CD4-positive, alpha-beta memory T cell (primary cell): ENCODE measurements around the gene IGSF8. TPM values are rescaled to one million over a fixed set of nuclear protein-coding genes. Genes with fewer than 3 reads are reported as not detected.

ENCODE experiments used
- CTCF ChIA-PET: fragments of 350-600 bp; sonication (Branson Sonifier 250); formaldehyde crosslinking; loops from one replicate; lab custom pipeline; 2021; ENCODE audit warnings: inconsistent platforms; ENCODE audit not compliant: partially characterized antibody; lab: Charles Lee
- POLR2A ChIA-PET: fragments of 350-600 bp; sonication (Branson Sonifier 250); formaldehyde crosslinking; loops from one replicate; lab custom pipeline; 2021; ENCODE audit not compliant: partially characterized antibody; lab: Charles Lee
- DNase-seq, 5 donors: peaks; one replicate each; pipeline versions ENCODE4 v3.0.0 to v3.0.0-alpha.2; 2020 to 2022; ENCODE audit warnings: mixed read lengths in 1 of 5
- H3K27ac ChIP-seq: one replicate; pipeline ENCODE4 v1.7.0; 2013; ENCODE audit warnings: low read depth, low read length
- H3K27me3 ChIP-seq: 2 replicates; pipeline ENCODE4 v1.7.0; 2013; ENCODE audit warnings: mild to moderate bottlenecking, low read length, moderate library complexity; ENCODE audit not compliant: insufficient read depth
- H3K36me3 ChIP-seq: 2 replicates; pipeline ENCODE4 v1.7.0; 2013; ENCODE audit warnings: mild to moderate bottlenecking, low read length, moderate library complexity; ENCODE audit not compliant: insufficient read depth
- H3K4me1 ChIP-seq: 2 replicates; pipeline ENCODE4 v1.7.0; 2013; ENCODE audit warnings: mild to moderate bottlenecking, low read length, moderate library complexity; ENCODE audit not compliant: insufficient read depth
- H3K4me3 ChIP-seq, 2 donors: one replicate each; pipeline ENCODE4 v1.7.0; 2013; ENCODE audit warnings: low read length in 2 of 2, mild to moderate bottlenecking in 1 of 2
- H3K9me3 ChIP-seq, 2 donors: one replicate each; pipeline ENCODE4 v1.7.0; 2013; ENCODE audit warnings: low read length in 2 of 2, control low read depth in 1 of 2; ENCODE audit not compliant: control insufficient read depth in 1 of 2
- H3K27ac Mint-ChIP-seq, 7 donors: one replicate each; pipeline ENCODE4 v1.8.0; 2020 to 2021; ENCODE audit warnings: mixed read lengths in 7 of 7, mild to moderate bottlenecking in 6 of 7, inconsistent platforms in 3 of 7, moderate library complexity in 3 of 7
- H3K27me3 Mint-ChIP-seq, 2 donors: one replicate each; pipeline ENCODE4 v1.8.0; 2020 to 2021; ENCODE audit warnings: mixed read lengths in 2 of 2
- H3K36me3 Mint-ChIP-seq, 2 donors: one replicate each; pipeline ENCODE4 v1.8.0; 2020 to 2021; ENCODE audit warnings: mixed read lengths in 2 of 2, inconsistent platforms in 1 of 2, mild to moderate bottlenecking in 1 of 2
- H3K4me1 Mint-ChIP-seq, 4 donors: one replicate each; pipeline ENCODE4 v1.8.0; 2020 to 2021; ENCODE audit warnings: mixed read lengths in 4 of 4, mild to moderate bottlenecking in 1 of 4
- H3K4me3 Mint-ChIP-seq, 8 donors: one replicate each; pipeline ENCODE4 v1.8.0; 2020 to 2021; ENCODE audit warnings: mixed read lengths in 8 of 8, mild to moderate bottlenecking in 7 of 8, moderate library complexity in 6 of 8, inconsistent platforms in 3 of 8
- H3K9me3 Mint-ChIP-seq, 8 donors: one replicate each; pipeline ENCODE4 v1.8.0; 2020 to 2021; ENCODE audit warnings: mixed read lengths in 8 of 8, mild to moderate bottlenecking in 5 of 8, inconsistent platforms in 3 of 8, moderate library complexity in 1 of 8
- intact Hi-C: fragments of 100-400 bp; cut with micrococcal nuclease; formaldehyde crosslinking; loops from one replicate; pipeline ENCODE4 v1.15.1; 2023
- polyA plus RNA-seq, 2 donors: library from polyadenylated mRNA; unstranded; fragments of 300-500 nt; fragmentation: Illumina TruSeq; gene quantifications; one replicate each; pipeline ENCODE4 v1.2.3, GENCODE V29; 2021
- total RNA-seq, 2 experiments: library from RNA; stranded (reverse); gene quantifications; one replicate each; pipeline ENCODE4 v1.2.3, GENCODE V29; 2021

Gene IGSF8
- total and polyA plus RNA-seq, 4 experiments from 2014 or later = 36.8 to 51.2 (median 47.9) TPM

DNA sequence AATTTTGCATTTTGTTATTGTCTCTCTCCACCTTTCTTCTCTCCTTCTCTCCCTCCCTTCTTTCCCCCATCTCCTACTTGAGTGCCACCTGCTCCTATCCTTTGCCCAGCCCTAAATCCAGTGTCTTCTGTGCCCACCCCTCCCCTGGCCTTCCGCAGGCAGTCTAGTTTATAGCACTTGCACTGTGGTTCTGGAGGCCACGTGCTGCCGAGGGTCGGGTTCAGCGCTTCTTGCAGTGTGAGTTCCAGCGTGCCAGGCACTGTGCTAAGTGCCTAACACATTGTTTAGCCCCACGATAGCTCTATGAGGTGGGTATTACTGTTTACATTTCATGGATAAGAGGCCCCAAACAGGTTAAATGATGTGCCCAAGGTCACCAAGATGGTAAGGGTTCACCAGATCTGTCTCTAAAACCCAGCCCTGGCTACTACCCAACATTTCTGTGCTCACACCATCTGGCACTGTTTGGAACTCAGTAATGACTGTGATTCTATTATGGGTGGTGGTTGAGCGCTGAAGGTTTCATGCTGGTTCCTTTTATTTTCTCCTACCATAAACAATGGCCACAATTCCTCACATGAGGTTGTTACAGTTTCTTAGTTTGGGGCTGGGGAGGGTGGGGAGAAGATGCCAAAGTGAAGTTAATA, 38.9 kb upstream of the IGSF8 start:
- no peak for DNase-seq
- Histone ChIP-seq H3K27ac (no peak overlapping the region), H3K4me1 (no peaks in the 10 kb centered on the region), H3K9me3 (no peaks in the 10 kb centered on the region), H3K27me3 (no peaks in the 10 kb centered on the region), H3K4me3 (no peak overlapping the region), H3K36me3 (no peaks in the 10 kb centered on the region)
- H3K27me3 Mint-ChIP-seq = peaks cover 6 to 19% of the 10 kb centered on the region in 2 donors
- H3K4me1 Mint-ChIP-seq = no peaks in the 10 kb centered on the region
- H3K9me3 Mint-ChIP-seq = no peaks in the 10 kb centered on the region
- ChIA-PET CTCF (interaction anchor here (0.6 kb wide), 1 partner anchor 857 kb away, joined by 4 read pairs; no protein-coding TSS in a partner anchor), POLR2A (no interaction called here)
- no peaks in the 10 kb centered on the region for H3K36me3 Mint-ChIP-seq
- intact Hi-C loops = no loop called here
- H3K4me3 Mint-ChIP-seq = no peak overlapping the region
- H3K27ac Mint-ChIP-seq = no peak overlapping the region

GRCh38 chr1:160136926-160137200, 38.4 kb upstream of the IGSF8 start:
- Mint-ChIP-seq H3K36me3 (no peaks in the 10 kb centered on the region), H3K27me3 (peaks cover 6 to 19% of the 10 kb centered on the region in 2 donors), H3K9me3 (no peaks in the 10 kb centered on the region), H3K27ac (no peak overlapping the region), H3K4me3 (no peak overlapping the region), H3K4me1 (no peaks in the 10 kb centered on the region)
- Histone ChIP-seq H3K9me3 (no peaks in the 10 kb centered on the region), H3K27ac (no peak overlapping the region), H3K36me3 (no peaks in the 10 kb centered on the region), H3K4me1 (no peaks in the 10 kb centered on the region), H3K4me3 (no peak overlapping the region), H3K27me3 (no peaks in the 10 kb centered on the region)
- intact Hi-C loops = no loop called here
- POLR2A ChIA-PET = no interaction called here
- DNase-seq = no peak
- CTCF ChIA-PET = interaction anchor here (0.6 kb wide), 1 partner anchor 857 kb away, joined by 4 read pairs; no protein-coding TSS in a partner anchor

- Histone ChIP-seq H3K36me3 (no peaks in the 10 kb centered on the region), H3K4me3 (no peak overlapping the region), H3K4me1 (no peaks in the 10 kb centered on the region), H3K27me3 (no peaks in the 10 kb centered on the region), H3K9me3 (no peaks in the 10 kb centered on the region), H3K27ac (no peak overlapping the region)
- H3K27ac Mint-ChIP-seq = no peak overlapping the region
- intact Hi-C loops = no loop called here
- no peak for DNase-seq
- no peak overlapping the region for H3K4me3 Mint-ChIP-seq
- POLR2A ChIA-PET = no interaction called here
- H3K36me3 Mint-ChIP-seq = no peaks in the 10 kb centered on the region
- CTCF ChIA-PET = no interaction called here
- no peaks in the 10 kb centered on the region for H3K9me3 Mint-ChIP-seq
- peaks cover 5 to 13% of the 10 kb centered on the region in 2 donors for H3K27me3 Mint-ChIP-seq
- no peaks in the 10 kb centered on the region for H3K4me1 Mint-ChIP-seq
These were observed 37.9 kb upstream of the IGSF8 start for GRCh38 chr1:160136121-160136925.

- CTCF ChIA-PET = no interaction called here
- no peaks in the 10 kb centered on the region for H3K9me3 ChIP-seq
- POLR2A ChIA-PET = no interaction called here
- H3K4me1 ChIP-seq = no peaks in the 10 kb centered on the region
- Mint-ChIP-seq H3K36me3 (no peaks in the 10 kb centered on the region), H3K4me1 (no peaks in the 10 kb centered on the region), H3K4me3 (no peak overlapping the region), H3K9me3 (no peaks in the 10 kb centered on the region), H3K27ac (no peak overlapping the region), H3K27me3 (peaks cover 5 to 15% of the 10 kb centered on the region in 2 donors)
- no peak overlapping the region for H3K27ac ChIP-seq
- DNase-seq = no peak
- H3K36me3 ChIP-seq = no peaks in the 10 kb centered on the region
- intact Hi-C loops = no loop called here
- no peaks in the 10 kb centered on the region for H3K27me3 ChIP-seq
- no peak overlapping the region for H3K4me3 ChIP-seq
These were observed 36.6 kb upstream of the IGSF8 start for GRCh38 chr1:160134791-160135572.

- Histone ChIP-seq H3K27ac (no peak overlapping the region), H3K27me3 (no peaks in the 10 kb centered on the region), H3K4me3 (no peak overlapping the region), H3K36me3 (no peaks in the 10 kb centered on the region), H3K9me3 (no peaks in the 10 kb centered on the region), H3K4me1 (no peaks in the 10 kb centered on the region)
- H3K36me3 Mint-ChIP-seq = no peaks in the 10 kb centered on the region
- intact Hi-C loops = no loop called here
- H3K4me3 Mint-ChIP-seq = no peak overlapping the region
- DNase-seq = no peak
- no peak overlapping the region for H3K27ac Mint-ChIP-seq
- ChIA-PET POLR2A (no interaction called here), CTCF (no interaction called here)
- no peaks in the 10 kb centered on the region for H3K4me1 Mint-ChIP-seq
- peaks cover 6 to 14% of the 10 kb centered on the region in 2 donors for H3K27me3 Mint-ChIP-seq
- H3K9me3 Mint-ChIP-seq = no peaks in the 10 kb centered on the region
These were observed 35.8 kb upstream of the IGSF8 start for GRCh38 chr1:160133990-160134770.

DNA sequence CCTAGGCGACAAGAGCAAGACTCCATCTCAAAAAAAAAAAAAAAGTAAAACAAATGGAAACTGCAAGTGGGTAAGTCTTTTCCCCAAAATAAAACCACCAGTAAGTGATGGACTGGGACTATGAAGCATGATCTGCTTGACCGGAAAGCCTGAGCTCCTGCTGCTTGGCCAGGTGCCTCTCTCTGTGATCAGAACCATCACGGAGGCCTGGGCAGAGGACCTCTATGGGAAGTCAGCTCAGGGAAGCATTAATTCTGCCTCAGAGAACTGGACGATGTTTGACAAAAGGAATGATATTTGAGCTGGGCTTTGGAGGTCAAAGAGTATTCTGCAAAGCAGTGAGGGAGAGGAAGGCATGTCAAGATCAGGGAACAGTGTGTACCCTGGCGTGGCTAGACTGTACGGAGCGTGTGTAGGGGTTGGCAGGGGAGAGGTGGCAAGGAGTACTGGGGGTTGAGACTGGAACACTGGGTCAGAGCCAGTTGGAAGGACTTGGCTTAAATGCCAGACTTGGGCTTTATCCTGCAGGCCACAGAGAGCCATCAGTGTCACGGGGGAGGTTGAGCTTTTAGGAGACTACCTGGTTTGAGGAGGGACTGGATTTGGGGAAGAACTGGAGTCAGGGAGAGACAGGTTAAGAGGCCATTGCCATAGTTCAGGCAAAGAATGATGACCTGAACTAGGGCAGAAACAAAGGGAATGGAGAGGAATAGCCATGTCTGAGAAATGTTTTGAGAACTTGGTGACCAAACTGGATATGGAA, 33.6 kb upstream of the IGSF8 start:
- no peak overlapping the region for H3K27ac Mint-ChIP-seq
- Histone ChIP-seq H3K36me3 (no peaks in the 10 kb centered on the region), H3K4me1 (no peaks in the 10 kb centered on the region), H3K9me3 (no peaks in the 10 kb centered on the region), H3K4me3 (no peak overlapping the region), H3K27ac (no peak overlapping the region), H3K27me3 (no peaks in the 10 kb centered on the region)
- H3K36me3 Mint-ChIP-seq = no peaks in the 10 kb centered on the region
- H3K9me3 Mint-ChIP-seq = no peaks in the 10 kb centered on the region
- no peak for DNase-seq
- H3K4me1 Mint-ChIP-seq = no peaks in the 10 kb centered on the region
- ChIA-PET POLR2A (no interaction called here), CTCF (no interaction called here)
- peaks cover 8 to 16% of the 10 kb centered on the region in 2 donors for H3K27me3 Mint-ChIP-seq
- intact Hi-C loops = no loop called here
- no peak overlapping the region for H3K4me3 Mint-ChIP-seq
